Activated CD4-positive, alpha-beta T cell treated with anti-CD3 and anti-CD28 coated beads, Interleukin-2, amount 50 U/mL, for 48 hours (primary cell): Measurements from ENCODE around the gene KNCN.

Source experiments
- DNase-seq, 2 experiments: peaks; one replicate each; pipeline ENCODE4 v3.0.0-alpha.2; 2020

The KNCN gene

GRCh38 chr1:46523496-46524353 lies 27.7 kb downstream of the KNCN start:
- DNase-seq, result no peak

GRCh38 chr1:46522969-46523320 lies 28.5 kb downstream of the KNCN start:
- DNase-seq, result no peak

GRCh38 chr1:46522184-46522968 lies 29.1 kb downstream of the KNCN start:
- DNase-seq, result peak; percentile 50 to 59

- no peak for DNase-seq
These were observed 30.0 kb downstream of the KNCN start for GRCh38 chr1:46521414-46521813.

GRCh38 chr1:46520063-46520911 lies 31.2 kb downstream of the KNCN start:
- no peak for DNase-seq

GRCh38 chr1:46519209-46519608 lies 32.2 kb downstream of the KNCN start:
- DNase-seq, result no peak

- DNase-seq, result no peak
These were observed 33.4 kb downstream of the KNCN start for GRCh38 chr1:46517932-46518498.

GRCh38 chr1:46517010-46517600 lies 34.3 kb downstream of the KNCN start:
- no peak for DNase-seq

GRCh38 chr1:46516200-46516950 lies 35.1 kb downstream of the KNCN start:
- DNase-seq, result no peak

- DNase-seq, result no peak
These were observed 35.9 kb downstream of the KNCN start for GRCh38 chr1:46515576-46515975.

GRCh38 chr1:46513536-46513935 lies 37.9 kb downstream of the KNCN start:
- no peak for DNase-seq

- DNase-seq, result no peak
These were observed 38.7 kb downstream of the KNCN start for GRCh38 chr1:46512792-46513190.

GRCh38 chr1:46512135-46512791 lies 39.2 kb downstream of the KNCN start:
- DNase-seq, result no peak

GRCh38 chr1:46510998-46511365 lies 40.5 kb downstream of the KNCN start:
- no peak for DNase-seq

GRCh38 chr1:46510341-46510997 lies 41.0 kb downstream of the KNCN start:
- no peak for DNase-seq

- DNase-seq, result no peak
These were observed 42.7 kb downstream of the KNCN start for GRCh38 chr1:46508757-46509156.

GRCh38 chr1:46506470-46507219 lies 44.8 kb downstream of the KNCN start:
- no peak for DNase-seq

- no peak for DNase-seq
These were observed 48.0 kb downstream of the KNCN start for GRCh38 chr1:46503421-46503820.

- DNase-seq, result no peak
These were observed 49.9 kb downstream of the KNCN start for GRCh38 chr1:46501528-46501927.

- no peak for DNase-seq
These were observed 53.8 kb downstream of the KNCN start for GRCh38 chr1:46497665-46498064.
